HG03565 (cell line): ENCODE data around the gene DICER1.

Experiments used
- ATAC-seq: cut with Tn5 transposase; IDR thresholded peaks from one replicate; pipeline ENCODE4 v1.9.1; 2021; ENCODE audit warnings: mild to moderate bottlenecking, moderate library complexity; ENCODE audit not compliant: unreplicated experiment

The DICER1 gene

DNA sequence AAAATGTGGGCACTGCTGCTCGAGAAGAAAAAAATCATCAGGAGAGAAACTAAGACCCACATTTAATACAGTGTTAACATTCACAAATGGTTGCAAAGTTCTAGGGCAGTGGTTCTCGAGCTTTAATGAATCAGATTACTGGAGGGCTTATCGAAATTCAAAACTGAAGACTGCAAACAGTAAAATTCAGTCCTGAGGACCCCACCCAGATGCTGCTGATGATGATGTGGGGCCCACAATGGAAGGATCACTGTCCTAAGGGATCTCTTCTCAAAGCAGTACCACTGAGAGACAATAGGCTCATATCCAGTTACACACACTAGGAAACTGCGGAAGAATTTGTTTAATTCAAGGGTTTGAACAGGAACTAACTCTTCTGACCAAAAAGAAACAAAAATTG lies 31.4 kb downstream of the DICER1 start:
- no peak for ATAC-seq

DNA sequence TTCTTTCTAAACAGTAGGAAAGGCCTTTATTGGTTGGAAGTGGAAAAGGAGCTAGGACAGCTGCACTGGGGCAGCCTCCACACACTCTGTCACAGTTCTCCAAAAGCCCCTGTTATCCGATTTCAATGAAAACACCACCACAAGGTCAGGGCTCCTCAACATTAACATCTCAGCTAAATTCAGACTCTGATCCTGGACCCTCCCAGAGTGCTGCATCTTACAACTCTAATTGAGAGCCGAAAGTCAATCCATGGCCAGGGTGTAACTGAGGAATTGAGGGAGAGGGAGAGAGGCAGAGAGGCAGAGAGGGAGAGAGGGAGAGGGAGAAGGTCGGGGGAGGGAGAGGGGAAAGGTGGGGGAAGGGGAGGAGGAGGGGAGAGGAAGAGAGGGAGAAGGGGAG lies 32.1 kb downstream of the DICER1 start:
- no peak for ATAC-seq

DNA sequence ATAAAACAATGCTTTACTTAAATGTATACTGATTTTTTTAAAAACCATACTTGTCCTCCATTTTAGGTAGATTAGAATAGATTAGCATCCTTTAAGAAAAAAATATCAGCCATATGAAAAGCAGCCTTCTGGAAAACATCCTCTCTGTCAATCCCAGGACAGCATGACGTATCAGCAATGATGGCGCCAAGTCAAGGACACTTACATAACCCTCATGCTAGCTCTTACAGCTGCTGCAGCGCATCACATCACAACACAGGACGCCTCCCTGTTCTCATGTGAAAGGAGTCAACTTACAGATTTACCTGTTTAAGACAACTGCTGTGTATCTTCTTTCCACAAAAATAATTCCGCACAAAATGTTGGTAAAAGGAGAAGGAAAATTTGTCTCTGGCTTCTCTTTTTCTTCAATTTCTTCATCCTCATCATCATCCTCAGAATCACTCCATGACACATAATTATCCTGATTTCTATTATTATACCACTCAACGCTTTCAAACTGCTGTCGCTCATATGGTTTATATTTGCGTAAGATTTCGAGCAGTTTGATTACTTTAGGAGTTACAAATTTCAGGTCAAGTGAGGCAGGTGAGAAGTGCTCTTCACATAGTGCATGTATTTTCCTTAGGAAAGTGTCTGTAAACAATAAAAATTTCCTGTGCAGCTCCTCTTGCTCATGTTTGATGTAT lies 33.3 kb downstream of the DICER1 start:
- no peak for ATAC-seq

DNA sequence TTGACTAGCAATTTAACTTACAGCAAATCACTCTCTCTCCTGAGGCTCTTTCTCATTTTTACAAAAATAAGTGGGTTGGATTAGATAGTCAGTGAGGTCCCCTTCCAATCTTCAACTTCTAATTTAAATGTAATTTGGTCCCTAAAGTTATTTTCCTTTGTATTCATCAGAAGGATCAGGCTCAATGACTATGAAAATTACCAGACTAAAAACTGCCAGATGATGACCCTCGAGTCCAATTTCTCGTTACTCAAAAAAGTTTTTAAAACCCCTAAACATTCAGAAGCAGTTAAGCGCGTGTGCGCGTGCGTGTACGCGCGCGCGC lies 34.7 kb downstream of the DICER1 start:
- no peak for ATAC-seq

DNA sequence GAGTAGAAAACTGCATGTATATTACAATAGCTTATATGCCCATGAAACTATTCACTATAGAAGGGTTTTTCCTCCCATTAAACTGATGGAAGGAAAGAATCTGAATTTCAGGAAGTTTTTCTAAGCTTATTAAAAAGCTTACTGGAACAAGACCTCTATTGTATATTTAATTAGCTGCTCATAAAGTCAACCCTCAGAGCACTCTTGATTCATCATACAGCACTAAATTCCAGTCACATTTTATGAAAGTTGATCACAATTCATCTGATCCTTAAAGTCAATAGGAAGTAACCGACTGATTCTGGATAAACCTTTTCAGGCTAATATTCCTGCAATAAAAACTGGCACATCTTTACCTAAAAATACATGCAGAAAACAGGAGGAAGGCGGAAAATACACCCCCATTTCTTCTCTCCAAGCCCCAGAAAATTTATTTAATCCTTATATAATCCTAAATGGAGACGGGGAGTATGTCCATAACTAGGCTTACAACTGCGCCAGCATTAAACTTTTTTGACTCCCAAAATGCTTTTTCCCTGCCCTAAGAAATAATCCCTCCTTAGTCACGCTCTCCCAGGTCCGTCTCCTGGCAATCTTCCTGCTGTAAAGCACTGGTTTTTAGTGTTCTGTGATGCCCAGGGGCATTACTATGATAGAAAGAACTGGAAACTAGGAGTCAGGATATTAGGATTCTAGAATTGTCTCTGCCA lies 35.3 kb downstream of the DICER1 start:
- ATAC-seq: no peak

DNA sequence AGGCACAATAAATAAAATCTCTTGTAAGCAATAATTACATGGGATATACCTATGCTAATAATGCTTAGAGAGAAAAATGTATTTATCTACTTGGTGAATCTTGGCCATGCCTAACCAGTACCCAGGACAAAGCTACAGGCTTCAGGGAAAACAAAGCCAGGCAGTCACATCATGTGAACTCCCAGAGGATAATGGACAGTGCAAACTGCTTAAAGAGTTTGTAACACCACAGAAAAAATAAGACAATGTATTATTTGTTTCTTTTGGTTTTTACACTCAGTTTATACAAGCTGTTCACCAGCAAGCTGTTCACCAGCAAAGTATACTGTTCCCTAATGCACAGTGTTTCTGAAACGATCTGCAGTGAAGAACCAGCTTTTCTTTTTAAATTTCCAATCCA lies 38.0 kb downstream of the DICER1 start:
- ATAC-seq: no peak

DNA sequence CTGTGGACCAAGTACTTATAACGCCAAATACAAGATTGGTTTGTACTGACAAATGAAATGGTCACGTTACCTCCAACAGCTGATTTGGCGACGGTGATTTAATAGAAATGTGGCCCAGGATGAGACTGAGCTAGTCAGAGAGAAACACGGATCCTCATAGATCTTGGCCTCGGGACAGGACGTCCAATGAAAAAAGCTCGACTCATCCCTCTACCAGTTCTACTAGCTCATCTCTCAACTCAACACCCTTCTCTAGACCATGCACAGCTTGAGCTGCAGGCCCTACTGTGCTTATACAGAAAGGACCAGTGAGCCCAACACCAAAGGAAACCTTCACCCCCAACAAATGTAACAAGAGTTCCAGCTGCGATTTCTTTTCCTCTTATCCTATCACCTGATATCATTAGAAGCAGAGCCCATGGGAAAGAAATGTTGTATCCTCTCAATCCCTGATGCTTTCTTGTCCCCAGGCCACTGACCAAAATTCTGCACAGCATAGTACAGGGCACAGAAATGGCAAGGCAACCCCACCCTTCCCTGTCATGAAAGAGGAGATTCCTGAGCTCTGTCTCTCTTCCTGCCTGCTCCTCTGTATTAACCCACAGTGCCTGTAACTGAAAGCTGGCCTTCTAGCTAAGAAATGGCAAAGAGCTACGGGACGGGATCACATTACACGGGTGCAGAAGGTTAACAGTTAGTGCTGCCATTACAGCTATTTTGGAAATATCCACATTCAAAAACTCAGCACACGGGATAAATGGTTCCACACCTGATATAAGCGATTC lies 39.2 kb downstream of the DICER1 start:
- no peak for ATAC-seq

DNA sequence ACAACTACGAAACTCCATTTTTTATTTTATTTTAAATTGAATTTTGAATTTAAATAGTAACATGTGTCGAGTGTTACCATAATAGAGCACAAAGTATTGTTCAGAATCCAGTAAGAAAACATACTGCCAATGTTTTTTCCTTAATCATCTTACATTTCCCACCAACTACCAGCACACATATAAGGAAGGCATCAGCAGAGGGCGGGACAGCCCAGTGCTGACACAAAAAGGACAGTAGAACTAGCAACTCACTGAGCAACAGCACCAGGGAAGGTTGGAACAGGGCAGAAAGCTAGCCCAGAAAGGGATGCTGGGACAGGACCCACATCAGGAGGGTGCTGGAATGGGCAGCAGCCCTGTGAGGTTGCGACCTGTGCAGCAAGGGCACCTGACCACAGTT lies 43.9 kb downstream of the DICER1 start:
- no peak for ATAC-seq

DNA sequence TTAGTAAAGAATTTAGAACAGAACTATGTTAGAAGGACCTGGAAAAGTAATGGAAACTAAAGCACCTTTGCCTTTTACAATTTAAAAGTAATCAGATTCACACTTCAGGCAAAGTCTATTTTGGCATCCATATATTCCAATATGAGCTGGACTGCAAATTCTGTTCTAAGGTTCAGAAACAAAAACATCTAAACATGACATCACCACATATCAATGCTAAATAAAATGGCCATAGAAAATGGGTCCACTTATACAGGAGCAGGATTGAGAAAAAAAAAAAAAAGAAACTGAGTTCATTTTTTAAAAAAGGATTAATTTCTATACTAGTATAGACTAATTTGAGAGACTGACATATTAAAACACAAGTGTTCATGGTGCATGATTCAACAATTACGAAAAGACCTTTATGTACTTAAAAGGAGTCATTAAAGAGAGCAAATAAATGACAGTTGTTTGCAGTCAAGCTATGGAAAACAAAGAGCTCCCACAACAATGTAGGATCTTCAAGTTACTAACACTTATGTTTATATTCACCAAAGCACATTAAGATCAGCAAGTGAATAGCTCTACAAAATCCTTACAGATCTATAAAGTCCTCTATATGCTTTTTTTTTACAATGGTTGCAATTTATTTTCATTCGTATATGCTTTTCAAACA lies 45.7 kb downstream of the DICER1 start:
- ATAC-seq: no peak

DNA sequence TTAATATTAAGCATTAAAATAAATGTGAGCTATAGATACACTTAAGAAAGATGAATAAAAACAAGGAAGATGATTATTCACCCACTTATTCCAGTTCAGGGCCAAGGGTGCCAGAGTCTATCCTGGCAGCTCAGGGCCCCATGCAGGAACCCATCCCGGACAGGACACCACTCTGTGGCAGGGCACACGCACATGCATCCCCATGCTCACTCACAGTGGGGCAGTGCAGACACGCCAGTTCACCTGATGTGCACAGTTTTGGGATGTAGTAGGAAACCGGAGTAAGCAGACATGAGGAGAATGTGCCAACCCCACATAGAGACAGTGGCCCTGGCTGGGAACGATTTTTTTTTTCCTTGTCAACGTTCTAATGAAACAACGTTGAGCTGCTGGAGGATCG lies 47.2 kb downstream of the DICER1 start:
- ATAC-seq: no peak

DNA sequence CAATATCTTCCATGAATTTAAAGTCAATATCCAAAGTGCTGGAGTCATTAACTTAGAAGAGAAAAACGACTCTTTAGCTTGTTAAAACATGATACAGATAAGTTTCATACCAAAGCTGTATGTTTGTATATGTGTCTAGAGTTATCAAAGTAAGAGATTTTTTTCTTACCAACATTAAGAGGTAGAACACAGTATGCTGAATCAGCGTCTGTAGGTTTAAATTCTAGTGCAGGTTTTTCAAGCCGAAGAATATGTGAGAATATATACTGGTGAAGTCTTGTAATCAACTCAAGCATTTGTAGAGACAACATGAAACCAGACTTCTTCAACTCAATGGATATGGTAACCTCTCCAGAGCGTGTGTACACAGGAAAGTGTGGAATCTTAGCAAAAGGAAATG lies 49.6 kb downstream of the DICER1 start:
- no peak for ATAC-seq

DNA sequence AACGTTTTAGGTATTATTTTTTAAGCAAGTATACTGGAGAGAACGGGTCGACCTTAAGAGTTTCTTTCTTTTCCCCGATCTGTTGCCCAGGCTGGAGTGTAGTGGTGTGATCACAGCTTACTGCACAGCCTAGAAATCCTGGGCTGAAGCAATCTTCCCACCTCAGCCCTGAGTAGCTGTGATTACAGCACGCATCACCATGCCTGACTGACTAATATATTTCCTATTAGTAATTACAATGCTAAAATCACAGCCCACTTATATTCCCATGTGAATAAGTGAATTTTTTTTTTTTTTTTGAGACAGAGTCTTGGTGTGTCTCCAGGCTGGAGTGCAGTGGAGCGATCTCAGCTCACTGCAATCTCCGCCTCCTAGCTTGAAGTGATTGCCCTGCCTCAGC lies 50.4 kb downstream of the DICER1 start:
- ATAC-seq: no peak

DNA sequence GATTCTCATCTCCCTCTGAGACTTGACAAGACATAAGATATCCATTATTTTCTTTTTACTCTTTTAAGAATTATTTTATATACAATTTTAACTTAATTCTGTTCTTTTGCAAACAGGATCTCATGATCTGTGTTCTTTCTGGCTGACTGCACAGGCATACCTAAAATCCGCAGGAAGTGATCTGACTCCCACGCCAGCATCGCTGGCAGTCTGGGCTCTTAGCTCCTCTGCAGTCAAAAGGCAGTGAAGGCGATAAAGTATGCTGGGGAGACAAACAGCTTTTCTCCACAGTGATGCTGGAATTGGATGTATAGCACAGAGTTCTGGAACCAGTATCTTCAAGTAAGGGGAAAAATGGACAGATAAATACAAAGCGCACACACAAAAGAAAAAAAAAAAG lies 52.4 kb downstream of the DICER1 start:
- no peak for ATAC-seq

DNA sequence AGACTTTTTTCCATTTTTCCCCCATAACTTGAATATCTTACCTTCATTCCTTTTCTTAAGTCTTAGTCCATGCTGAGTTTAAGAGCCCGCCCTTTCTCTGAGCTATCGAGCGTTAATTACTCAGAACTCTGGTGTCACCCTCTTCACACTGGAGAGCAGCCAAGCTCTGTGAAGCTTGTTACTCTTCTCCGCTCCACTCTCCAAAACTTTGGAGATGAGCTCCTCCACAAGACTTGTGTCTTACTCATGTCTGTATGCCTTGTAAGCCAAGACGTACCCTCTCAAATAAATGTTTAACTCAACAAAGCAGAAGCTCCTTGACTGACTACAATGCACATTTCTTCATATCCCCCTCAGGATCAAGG lies 54.7 kb downstream of the DICER1 start:
- ATAC-seq: no peak

DNA sequence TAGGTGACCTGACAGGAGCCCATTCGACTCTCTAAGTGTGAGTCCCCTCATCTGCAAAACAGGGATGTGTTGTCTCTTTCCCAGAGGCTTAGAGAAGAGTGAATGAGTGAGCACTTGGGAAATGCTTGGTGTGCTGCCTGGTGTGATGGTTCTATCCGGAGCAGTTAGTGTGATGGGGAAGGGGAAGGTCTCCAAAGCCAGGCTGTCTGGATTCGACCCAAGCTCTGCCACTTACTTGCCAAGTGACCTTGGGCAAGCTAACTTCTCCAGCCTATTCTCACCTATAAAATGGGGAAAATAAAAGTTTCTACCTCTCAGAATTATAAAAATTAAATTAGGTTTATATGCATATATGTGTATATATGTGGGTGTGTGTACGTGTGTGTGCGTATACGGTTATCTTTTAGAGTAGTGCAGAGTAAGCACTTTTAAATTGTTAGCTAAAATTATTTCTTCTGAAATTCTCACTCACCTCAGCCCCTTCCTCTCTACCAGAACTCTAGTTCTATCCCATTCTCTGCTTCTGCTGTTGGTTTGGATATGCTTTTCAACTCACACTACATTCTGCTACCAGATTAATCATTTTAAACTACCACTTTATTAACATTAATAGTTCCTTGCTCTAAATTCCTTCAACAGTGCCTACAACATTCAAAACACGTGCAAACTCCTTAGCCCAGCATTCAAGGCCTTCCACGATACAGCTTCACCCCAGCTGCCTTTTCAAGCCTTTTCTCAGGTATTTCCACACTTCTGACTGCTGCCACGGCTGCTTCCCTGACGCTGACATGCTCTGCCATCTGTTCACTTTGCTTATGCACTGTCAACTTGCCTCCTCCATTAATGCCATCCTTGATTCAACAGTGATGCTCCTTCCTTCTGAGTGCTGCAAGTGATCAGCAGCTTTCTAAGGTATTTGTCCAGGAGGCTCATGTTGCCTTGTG lies 55.3 kb downstream of the DICER1 start:
- no peak for ATAC-seq

DNA sequence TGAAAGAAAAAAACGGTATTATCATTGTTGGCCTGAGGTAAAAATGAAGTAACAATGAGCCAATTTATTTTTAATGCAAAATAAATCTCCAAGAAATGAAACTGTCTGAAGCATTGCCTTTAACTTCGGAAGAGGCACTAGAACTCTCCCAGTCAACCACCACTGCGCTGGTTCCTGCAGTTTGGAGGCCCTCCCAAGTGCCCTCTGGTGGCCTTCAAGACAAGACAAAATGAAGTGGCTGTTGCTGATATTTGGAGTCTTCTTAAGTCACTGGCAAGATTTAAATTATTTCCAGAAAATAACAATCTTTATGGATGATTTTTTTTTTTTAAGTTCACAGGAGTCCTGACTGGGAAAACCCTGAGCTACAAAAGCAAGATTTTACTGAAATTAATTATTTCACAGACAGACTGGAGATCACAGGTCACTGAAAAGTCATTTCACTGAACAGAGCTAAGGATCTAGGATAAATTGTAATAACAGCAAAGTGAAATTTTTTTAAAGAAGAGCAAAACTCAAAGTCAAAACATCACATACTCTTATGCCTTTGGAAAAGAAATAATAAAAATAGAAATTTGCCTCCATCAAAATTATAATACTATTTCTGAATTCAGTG lies 58.2 kb downstream of the DICER1 start:
- ATAC-seq: no peak

DNA sequence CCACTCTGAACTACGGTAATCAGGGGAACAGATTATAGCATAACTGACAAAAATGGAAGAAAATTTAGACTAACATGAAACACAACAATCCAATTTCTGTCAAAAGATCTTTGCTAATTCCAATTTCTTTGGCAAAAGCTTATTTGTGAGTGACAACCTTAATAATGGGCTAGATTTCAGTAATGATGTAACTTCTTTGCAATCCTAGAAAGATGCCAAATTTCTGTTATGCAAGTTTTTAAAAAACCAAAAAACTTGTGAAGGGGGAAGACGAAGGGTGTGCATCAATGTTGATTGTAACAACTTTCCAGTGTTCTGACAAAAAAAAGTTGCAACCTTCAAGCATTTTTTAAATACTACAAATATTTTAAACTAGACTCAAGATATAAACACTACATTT lies 59.9 kb downstream of the DICER1 start:
- ATAC-seq: no peak

DNA sequence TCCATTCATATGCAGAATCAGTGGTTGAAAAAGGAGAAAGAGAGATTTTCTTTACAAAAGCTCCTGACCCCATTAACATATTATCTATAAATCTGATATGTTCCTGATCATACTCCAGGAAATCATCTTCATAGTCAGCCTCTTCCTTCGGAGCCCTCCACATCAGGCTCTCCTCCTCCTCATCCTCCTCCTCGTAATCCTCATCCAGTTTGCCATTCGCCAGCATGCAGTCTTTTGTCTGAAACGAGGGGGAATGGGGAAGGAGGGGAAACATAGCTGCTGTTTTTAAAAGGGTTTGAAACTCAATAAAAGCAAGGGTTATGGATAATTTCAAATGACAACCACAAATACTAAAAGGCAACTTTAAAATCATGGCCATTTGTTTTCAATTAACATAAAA lies 60.9 kb downstream of the DICER1 start:
- no peak for ATAC-seq

DNA sequence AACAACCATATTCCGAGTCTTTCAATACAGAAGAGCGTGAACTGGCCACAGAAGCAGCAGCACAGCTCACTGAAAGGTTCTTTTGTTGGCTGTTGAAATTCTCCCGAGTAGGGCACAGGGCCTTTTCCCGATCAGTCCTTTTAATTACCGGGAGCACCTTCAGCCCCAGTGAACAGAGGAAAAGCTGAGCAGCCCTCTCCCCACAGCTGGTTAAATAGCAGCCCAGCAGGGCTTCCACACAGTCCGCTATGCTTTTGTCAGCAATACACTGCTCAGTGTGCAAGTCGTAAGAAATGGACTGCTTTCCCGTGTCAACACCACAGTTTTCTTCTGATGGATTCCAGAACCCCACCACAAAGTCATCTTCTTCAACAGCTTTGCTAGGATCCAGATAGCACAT lies 61.3 kb downstream of the DICER1 start:
- no peak for ATAC-seq

DNA sequence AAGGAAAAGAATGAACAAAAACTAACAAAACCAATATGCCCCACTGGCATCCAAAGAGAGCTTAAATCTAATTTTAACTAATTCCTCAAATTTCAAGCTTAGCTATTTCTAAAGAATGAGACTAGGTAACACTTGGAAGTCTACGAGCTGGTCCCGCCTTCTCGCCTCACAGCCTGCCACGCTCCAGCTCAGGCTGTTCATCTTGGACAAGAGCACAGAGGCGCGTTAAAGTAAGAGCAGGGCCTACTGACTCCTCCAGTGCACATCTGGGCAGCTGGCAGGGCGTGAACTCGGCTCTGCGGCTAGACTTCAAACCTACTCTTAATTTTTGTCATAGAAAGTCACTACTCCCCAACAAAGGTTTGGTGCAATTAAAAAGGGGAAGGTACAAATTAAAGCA lies 64.6 kb downstream of the DICER1 start:
- no peak for ATAC-seq
